ENCODE results near the gene HTR4.

- TF ChIP-seq POLR2A (IDR thresholded peaks at IDR 0.05; ENCODE audit: low read length) (no peak), GATA1 (IDR thresholded peaks at IDR 0.05; ENCODE audit: low read depth, low read length) (no peak)
These were observed 207.7 kb downstream of the HTR4 start for GRCh38 chr5:148446611-148447010.
